IPS-18a (cell line): ENCODE measurements around the gene RDH12.
"Not testable (repeated sequence)": the region's sequence is repeated elsewhere in the genome, so short reads cannot be mapped to it uniquely, and the experiment has no call there.

ENCODE experiments used
- H3K27ac ChIP-seq: one replicate; pipeline ENCODE4 v1.5.1; 2013; ENCODE audit warnings: low read length
- H3K27me3 ChIP-seq: one replicate; pipeline ENCODE4 v1.6.1; 2013; ENCODE audit warnings: mild to moderate bottlenecking, low read length; ENCODE audit not compliant: control insufficient read depth, insufficient read depth
- H3K36me3 ChIP-seq: one replicate; pipeline ENCODE4 v1.6.1; 2013; ENCODE audit warnings: low read depth, low read length; ENCODE audit not compliant: control insufficient read depth
- H3K4me1 ChIP-seq: one replicate; pipeline ENCODE4 v1.6.1; 2013; ENCODE audit warnings: low read depth, low read length; ENCODE audit not compliant: control insufficient read depth
- H3K4me3 ChIP-seq: one replicate; pipeline ENCODE4 v1.5.1; 2013; ENCODE audit warnings: low read length
- H3K9ac ChIP-seq: one replicate; pipeline ENCODE4 v1.6.1; 2013; ENCODE audit warnings: mild to moderate bottlenecking, low read length, moderate library complexity
- H3K9me3 ChIP-seq: one replicate; pipeline ENCODE4 v1.6.1; 2013; ENCODE audit warnings: low read depth, low read length; ENCODE audit not compliant: control insufficient read depth

RDH12 gene

DNA sequence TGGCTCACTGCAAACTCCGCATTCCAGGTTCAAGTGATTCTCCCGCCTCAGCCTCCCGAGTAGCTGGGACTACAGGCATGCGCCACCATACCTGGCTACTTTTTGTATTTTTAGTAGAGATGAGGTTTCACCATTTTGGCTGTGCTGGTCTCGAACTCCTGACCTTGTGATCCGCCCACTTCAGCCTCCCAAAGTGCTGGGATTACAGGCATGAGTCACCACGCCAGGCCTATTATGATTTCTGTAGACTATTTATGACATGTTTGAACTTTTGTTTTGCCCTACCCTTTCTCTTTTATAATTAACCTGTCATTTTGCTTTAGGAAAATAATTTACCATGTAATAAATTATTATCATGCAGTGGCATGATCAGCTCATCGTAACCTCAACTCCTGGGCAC lies at the start of gene RDH12:
RDH12 (plus strand) TSS at position 395 of the 400 bp plus-strand sequence. CDS start 20,757 bp downstream, outside the sequence.
- not testable (repeated sequence) for H3K4me3 ChIP-seq, H3K36me3 ChIP-seq, H3K4me1 ChIP-seq, H3K27ac ChIP-seq, H3K9ac ChIP-seq, H3K27me3 ChIP-seq, H3K9me3 ChIP-seq

DNA sequence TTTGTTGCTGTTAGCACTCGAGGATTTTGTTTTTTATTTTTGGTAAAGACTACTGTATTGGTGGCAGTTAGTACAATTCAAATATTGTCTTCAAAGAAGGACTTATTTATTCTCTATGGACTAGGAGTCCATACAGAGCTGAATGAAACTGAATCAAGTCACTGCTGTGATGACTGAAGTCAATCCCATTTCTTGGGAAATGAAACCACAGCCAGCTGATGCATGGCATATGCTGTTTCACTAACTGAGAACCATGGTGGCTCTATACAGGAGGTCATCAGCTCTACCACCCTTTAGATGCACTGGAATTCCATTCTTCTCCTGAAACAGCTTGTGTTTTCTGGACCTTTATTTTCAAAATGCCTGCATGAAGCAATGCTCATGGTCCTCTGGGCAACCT lies 49.5 kb upstream of the RDH12 start:
- no peaks in the 10 kb centered on the region for H3K27me3 ChIP-seq
- no peak overlapping the region for H3K4me3 ChIP-seq
- H3K9me3 ChIP-seq = no peaks in the 10 kb centered on the region
- H3K9ac ChIP-seq = no peak overlapping the region
- H3K36me3 ChIP-seq = peaks cover 77% of the 10 kb centered on the region
- H3K27ac ChIP-seq = no peak overlapping the region
- no peaks in the 10 kb centered on the region for H3K4me1 ChIP-seq

DNA sequence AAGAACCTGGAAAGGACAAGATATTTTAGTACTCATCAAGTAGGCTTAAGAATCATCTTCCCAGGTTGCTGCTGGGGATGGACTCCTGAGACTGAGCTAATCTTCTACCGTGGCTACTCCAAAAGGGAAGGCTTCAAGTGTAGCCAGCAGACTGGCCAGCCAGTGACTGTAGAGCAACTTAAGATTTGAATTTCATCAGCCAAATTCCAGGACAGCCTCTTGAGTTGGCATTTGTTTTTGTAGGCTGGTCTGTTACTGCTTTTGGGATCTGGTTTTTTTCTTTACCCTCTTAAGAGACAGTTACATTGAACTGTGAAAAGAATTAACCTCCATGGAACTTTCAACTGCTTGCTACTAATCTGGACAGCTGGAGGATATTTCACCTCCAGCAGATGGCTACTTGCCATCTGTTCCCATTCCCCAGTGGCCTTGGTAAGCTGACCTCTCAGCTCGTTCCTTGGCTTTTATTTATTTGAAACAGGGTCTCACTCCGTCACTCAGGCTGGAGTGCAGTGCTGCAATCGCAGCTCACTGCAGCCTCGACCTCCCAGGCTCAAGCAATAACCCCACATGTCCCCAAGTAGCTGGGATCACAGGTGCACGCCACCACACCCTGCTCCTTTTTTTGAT lies 47.9 kb upstream of the RDH12 start:
- Histone ChIP-seq H3K27me3 (no peaks in the 10 kb centered on the region), H3K4me3 (no peak overlapping the region), H3K27ac (no peak overlapping the region), H3K9me3 (no peaks in the 10 kb centered on the region), H3K4me1 (no peaks in the 10 kb centered on the region), H3K36me3 (peaks cover 68% of the 10 kb centered on the region), H3K9ac (no peak overlapping the region)

DNA sequence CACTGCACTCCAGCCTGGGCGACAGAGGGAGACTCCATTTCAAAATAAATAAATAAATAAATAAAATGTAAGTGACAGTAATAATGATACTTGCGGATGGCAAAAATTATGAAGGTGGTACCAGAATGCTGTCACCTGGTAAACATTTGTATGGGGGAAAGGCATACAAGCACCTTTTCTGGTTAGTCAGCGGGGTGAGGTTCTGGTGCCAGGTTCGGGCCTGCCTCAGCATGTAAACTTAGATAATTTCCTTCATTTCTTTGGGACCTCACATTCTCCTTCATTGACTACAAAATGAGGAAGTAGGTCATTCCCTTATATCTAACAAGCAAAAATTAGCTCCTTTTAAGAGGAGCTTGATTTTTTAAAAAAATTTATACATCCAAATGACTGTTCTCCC lies 38.1 kb upstream of the RDH12 start:
- Histone ChIP-seq H3K4me3 (no peak overlapping the region), H3K36me3 (peaks cover 8% of the 10 kb centered on the region), H3K4me1 (no peaks in the 10 kb centered on the region), H3K27me3 (no peaks in the 10 kb centered on the region), H3K9me3 (no peaks in the 10 kb centered on the region), H3K9ac (no peak overlapping the region), H3K27ac (no peak overlapping the region)

DNA sequence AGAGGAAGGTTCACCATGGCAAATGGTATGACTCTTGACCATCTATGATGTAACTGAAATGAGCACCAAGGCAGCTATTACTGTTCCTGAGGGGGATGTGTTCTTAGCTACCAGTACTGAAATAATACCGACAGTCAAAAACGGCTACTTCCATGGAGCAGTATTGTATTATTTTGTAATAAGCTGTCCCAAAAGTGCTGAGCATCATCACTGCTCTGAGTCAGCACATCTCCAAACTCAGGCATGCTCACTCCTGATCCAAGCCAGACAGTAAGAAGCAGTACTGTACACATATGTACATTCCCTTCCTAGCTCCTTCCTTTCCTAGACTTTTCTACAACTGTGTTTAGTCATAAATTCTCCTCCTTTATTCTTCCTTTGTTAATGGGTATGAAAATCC lies 35.8 kb upstream of the RDH12 start:
- no peak overlapping the region for H3K4me3 ChIP-seq
- no peaks in the 10 kb centered on the region for H3K4me1 ChIP-seq
- peaks cover 3% of the 10 kb centered on the region for H3K36me3 ChIP-seq
- H3K27me3 ChIP-seq = no peaks in the 10 kb centered on the region
- no peaks in the 10 kb centered on the region for H3K9me3 ChIP-seq
- H3K27ac ChIP-seq = no peak overlapping the region
- no peak overlapping the region for H3K9ac ChIP-seq

DNA sequence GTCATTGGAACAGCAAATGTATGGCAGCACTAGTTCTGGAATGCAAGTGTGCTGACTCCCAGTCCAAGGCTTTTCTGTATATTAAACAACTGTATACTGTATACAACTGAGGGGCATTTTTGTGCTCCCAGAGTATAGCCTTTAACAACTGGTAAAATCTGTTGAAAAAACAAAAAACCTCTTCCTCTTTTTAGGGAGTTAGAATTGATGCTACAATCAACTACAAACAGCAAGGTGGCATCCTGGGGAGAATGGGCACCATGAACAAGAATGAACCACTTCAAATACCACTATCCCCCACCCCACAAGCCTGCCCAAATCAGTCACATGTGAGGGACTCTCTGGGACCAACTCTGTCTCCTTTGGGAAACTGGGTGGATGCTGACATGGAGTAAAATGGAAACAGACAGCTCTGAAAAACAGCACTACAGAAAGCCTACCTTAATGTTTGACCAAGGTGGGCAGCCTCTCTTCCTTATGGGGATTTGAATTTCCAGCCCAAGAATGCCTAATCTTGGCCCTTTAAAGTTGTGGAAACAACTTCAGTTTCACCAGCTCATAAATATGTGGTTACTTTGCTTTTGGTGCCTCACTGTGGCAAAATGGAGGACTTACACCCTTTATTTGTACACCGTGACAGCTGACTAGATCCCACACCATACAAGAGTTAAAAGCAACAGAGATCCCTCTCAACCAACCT lies 34.8 kb upstream of the RDH12 start:
- H3K9ac ChIP-seq = no peak overlapping the region
- no peaks in the 10 kb centered on the region for H3K9me3 ChIP-seq
- no peak overlapping the region for H3K27ac ChIP-seq

DNA sequence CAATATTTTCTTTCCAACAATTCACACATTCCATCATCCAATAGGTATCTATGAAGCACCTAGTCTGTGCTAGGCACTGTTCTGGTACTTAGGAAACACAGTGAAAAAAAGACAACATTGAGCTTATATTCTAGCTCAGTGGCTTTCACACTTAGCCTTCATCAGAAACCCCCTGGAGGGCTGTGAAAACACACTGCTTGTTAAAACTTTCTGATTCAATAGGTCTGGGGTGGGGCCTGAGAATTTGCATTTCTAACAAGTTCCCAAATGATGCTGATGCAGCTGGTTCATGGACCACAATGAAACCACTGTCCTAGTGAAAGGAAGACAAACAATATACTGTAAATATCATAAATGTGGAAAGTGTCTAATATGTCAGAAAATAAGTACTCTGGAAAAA lies 33.1 kb upstream of the RDH12 start:
- no peak overlapping the region for H3K9ac ChIP-seq
- H3K36me3 ChIP-seq = no peaks in the 10 kb centered on the region
- H3K4me1 ChIP-seq = peaks cover 2% of the 10 kb centered on the region
- no peaks in the 10 kb centered on the region for H3K27me3 ChIP-seq
- no peaks in the 10 kb centered on the region for H3K9me3 ChIP-seq
- no peak overlapping the region for H3K27ac ChIP-seq
- no peak overlapping the region for H3K4me3 ChIP-seq

More for the DNA sequence above, 34.8 kb upstream of the RDH12 start:
- H3K27me3 ChIP-seq = no peaks in the 10 kb centered on the region
- H3K4me3 ChIP-seq = no peak overlapping the region
- H3K4me1 ChIP-seq = no peaks in the 10 kb centered on the region
- peaks cover 3% of the 10 kb centered on the region for H3K36me3 ChIP-seq

DNA sequence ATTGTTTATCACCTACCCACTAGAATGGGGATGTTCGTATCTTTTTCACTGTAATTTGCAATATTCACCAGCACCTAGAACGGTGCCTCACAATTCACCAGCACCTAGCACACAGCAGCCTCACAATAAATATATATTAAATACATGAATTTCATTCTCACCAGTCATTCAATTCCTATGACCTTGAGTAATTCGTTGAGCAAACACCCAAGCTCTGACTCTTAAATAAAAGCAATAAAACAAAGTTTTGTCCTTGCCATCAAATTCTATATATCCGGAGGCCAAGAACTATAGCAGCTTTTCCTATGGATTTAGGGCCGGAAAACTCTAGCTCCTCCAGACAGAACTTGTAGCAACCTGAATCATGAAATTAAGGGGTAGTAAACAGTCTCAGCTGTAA lies 28.2 kb upstream of the RDH12 start:
- Histone ChIP-seq H3K27ac (no peak overlapping the region), H3K4me1 (peaks cover 5% of the 10 kb centered on the region)

DNA sequence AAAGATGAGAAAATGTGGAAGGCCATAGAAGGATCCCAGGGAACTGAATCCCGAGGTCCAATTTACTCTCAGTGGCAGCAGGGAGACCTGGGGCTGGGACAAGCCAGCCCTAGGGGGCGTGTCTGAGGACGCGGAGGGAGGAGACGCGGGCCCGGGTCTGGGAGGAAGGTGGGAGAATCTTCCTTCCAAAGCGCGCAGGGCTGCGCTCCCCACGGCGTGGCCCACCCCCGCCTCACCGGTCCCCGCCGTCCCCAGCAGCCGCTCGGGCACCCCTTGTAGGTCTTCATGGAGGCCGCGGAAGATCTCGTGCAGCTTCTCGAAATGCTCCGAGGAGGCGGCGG lies 27.6 kb upstream of the RDH12 start:
- peak overlapping the region; percentile 83 for H3K27ac ChIP-seq
- peaks cover 19% of the 10 kb centered on the region for H3K36me3 ChIP-seq
- no peaks in the 10 kb centered on the region for H3K9me3 ChIP-seq
- H3K4me3 ChIP-seq = peak overlapping the region; percentile 70
- H3K27me3 ChIP-seq = no peaks in the 10 kb centered on the region
- H3K9ac ChIP-seq = peak overlapping the region; percentile 87
- peaks cover 5% of the 10 kb centered on the region for H3K4me1 ChIP-seq

More for the DNA sequence above, 28.2 kb upstream of the RDH12 start:
- no peaks in the 10 kb centered on the region for H3K27me3 ChIP-seq
- no peaks in the 10 kb centered on the region for H3K9me3 ChIP-seq
- peak overlapping the region; percentile 70 for H3K4me3 ChIP-seq
- H3K9ac ChIP-seq = peak overlapping the region; percentile 87
- H3K36me3 ChIP-seq = peaks cover 12% of the 10 kb centered on the region

DNA sequence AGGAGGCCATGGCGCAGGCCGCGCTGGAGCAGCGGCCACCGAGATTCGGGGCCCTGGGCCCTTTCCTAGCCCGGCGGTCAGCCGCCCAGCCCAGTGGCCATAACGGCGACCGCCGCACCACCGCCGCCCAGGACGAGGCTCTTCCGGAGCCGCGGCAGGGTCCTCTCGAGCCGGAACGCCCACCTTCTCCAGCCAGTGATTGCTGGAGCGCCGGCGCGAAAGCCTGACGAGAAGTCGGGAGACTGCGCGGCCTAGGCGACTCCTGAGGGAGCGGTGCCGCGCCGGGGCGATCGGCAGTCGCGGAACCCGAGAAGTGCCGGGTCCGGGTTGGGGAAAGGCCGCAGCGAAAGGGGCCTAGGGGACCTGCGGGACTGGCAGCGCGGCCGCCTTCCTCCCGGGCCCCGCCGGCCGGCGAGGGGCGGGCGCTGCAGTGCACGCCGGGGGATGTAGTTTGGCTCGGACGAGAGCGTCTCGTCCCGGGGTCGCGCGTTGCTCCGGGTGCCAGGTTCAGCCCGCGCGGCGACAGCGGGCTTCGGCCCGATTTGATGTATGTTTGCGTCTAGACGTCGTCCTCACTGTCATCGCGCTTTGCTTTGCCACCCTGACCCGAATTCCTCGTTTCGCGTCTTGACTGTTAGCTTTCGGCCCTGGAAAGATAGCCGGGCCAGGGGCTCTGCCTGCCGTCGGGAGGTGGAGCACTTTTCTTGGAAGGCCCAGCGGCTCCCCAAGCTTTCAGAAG lies 27.0 kb upstream of the RDH12 start, which contains the start of gene VTI1B:
VTI1B (minus strand) TSS at position 153 of the 739 bp plus-strand sequence; CDS start at position 10, 143 bp downstream.
- peak within 1 kb of the TSS; percentile 70 for H3K4me3 ChIP-seq
- no peaks in the 10 kb centered on the region for H3K9me3 ChIP-seq
- H3K4me1 ChIP-seq = peaks cover 5% of the 10 kb centered on the region
- H3K27me3 ChIP-seq = no peaks in the 10 kb centered on the region
- H3K9ac ChIP-seq = peak within 1 kb of the TSS; percentile 87
- peak within 1 kb of the TSS; percentile 83 for H3K27ac ChIP-seq
- peaks cover 19% of the 10 kb centered on the region for H3K36me3 ChIP-seq

DNA sequence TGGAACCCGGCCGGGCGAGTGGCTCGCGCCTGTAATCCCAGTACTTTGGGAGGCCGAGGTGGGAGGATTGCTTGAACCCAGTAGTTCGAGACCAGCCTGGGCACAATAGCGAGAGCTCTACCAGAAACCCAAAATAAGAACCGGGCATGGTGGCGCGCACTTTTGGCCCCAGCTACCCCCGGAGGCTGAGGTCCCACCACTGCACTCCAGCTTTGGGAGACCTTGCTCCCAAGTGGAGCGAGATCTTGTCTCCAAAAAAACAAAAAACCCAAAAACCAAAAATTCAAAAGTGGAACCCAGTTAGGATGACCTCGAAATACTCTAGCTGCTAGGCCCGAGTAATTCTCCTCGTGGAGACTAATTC lies 26.5 kb upstream of the RDH12 start:
- H3K9me3 ChIP-seq = no peaks in the 10 kb centered on the region
- H3K27ac ChIP-seq = no peak overlapping the region
- H3K36me3 ChIP-seq = peaks cover 24% of the 10 kb centered on the region
- H3K9ac ChIP-seq = peak overlapping the region; percentile 87
- H3K27me3 ChIP-seq = no peaks in the 10 kb centered on the region
- peak overlapping the region; percentile 70 for H3K4me3 ChIP-seq
- peaks cover 5% of the 10 kb centered on the region for H3K4me1 ChIP-seq
